Mesenteric fat pad (tissue), 1 donor: ENCODE results near the gene TMEM143. TPM values are rescaled to one million over a fixed set of nuclear protein-coding genes. Genes with fewer than 3 reads are reported as not detected.
A peak's percentile ranks its signal among the peaks of the same experiment; 100 is the strongest.

Experiments used
- DNase-seq: peaks from one replicate; pipeline ENCODE4 v3.0.0-alpha.2; 2020; ENCODE audit warnings: low spot score
- total RNA-seq: library from RNA; stranded (reverse); fragmentation: NEBNext Ultra II Directional; extraction: Animal tissue kit (Norgen Biotek cat#: 25700); gene quantifications from one replicate; pipeline ENCODE4 v1.2.1, GENCODE V29; 2021
- donor health status: DM: yes; HTN: yes; CAD: no.

The TMEM143 gene
- total RNA-seq, 1 donor from 2014 or later = 5.8 TPM

DNA sequence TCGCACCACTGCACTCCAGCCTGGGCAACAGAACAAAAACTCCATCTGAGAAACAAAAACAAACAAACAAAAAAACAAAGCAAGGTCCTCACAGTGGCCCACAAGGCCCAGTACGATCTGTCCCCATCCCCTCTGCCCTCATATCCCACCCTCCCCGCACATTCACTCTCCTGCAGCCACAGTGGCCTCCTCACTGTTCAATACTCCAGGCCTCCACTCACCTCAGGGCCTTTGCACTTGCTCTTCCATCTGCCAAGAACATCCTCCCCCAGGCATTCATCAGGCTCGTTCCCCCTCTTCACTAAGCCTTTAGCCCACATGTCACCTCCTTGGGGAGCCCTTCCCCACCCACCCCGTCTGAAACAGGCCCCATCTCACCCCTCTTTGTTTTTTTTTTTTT lies 4.6 kb downstream of the TMEM143 start:
- DNase-seq = no peak

DNA sequence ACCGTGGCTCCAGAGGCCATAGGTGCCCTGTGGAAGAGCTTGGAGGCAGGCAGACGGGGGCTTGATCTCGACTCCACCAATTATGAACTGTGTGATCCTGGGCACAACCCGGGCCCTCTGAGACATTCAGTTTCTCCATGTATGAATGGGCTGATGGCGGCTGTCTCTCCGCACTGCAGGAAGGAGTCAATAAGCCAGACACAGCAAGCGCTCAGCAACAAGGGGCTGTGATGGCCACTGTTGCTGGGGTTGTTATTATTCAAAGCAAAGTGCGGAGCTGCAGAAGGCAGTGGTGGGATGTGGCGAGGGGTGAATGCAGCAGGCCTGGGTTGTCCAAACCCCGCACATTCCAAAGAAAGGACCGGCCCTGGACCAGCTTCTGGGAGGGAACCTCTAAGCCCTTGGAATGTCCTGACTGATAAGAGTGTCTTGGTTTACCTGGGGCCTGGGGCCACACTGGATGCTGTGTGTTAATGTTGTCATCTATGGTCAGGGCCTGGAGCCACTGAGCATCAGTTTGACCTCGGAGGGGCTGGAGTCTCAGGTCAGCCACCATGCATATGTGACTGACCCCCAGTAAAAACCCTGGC lies 8.3 kb downstream of the TMEM143 start:
- no peak for DNase-seq

- no peak for DNase-seq
These were observed 9.3 kb downstream of the TMEM143 start for GRCh38 chr19:48354332-48354992.

- DNase-seq = no peak
These were observed 10.1 kb downstream of the TMEM143 start for GRCh38 chr19:48353677-48354076.

- no peak for DNase-seq
These were observed 12.4 kb downstream of the TMEM143 start for GRCh38 chr19:48351341-48351752.

DNA sequence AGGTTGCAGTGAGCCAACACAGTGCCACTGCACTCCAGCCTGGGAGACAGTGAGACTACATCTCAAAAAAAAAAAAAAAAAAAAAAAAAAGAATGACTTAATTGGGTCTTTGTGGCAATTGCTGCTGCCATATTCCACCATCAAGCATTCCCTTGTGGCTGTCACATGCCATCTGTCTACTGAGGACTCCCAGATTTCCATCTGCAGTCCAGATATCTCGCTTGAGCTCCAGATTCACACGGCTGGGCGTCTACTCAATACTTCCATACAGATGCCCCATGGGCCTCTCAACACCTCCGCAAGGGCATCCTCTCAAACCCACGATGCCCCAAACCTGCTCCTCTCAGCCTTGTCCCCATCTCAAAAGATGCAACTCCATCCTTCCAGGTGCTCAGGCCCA lies 12.9 kb downstream of the TMEM143 start:
- no peak for DNase-seq

DNA sequence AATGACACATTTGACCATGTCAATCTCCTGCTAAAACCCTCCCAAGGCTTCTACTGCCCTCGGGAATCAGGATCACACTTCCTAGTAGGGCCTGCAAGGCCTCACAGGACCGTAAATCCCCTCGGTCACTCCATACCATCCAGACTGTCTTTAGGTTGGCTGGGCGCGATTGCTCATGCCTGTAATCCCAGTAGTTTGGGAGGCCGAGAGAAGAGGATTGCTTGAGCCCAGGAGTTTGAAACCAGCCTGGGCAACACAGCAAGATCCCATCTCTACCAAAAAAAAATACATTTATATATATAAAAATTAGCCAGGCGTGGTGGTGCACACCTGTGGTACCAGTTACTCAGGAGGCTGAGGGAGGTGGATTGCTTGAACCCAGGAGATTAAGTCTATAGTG lies 15.0 kb downstream of the TMEM143 start:
- no peak for DNase-seq

DNA sequence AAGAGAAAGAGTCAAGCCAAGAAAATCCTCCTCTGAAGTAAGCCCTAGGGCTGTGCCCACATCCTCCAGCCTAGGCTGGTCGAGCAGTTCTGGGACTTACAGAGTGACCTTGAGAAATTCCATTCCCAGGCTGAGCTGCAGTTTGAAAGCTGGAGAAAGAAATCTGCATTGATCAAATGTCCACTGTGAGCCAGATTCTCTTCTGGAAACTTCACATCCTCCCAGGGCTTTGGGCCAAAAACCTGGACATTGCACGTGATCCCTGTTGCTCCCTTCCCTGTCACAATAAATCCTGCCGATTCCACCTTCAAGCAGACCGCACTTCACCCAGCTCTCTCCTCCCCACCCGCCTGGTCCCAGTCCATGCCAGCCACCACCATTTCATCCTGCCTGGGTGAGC lies 15.7 kb downstream of the TMEM143 start:
- no peak for DNase-seq

- no peak for DNase-seq
These were observed 17.5 kb downstream of the TMEM143 start for GRCh38 chr19:48346191-48346590.

- DNase-seq = no peak
These were observed 18.8 kb downstream of the TMEM143 start for GRCh38 chr19:48344892-48345291.

GRCh38 chr19:48342841-48343540 lies 20.7 kb downstream of the TMEM143 start:
- no peak for DNase-seq

GRCh38 chr19:48342414-48342738 lies 21.4 kb downstream of the TMEM143 start:
- no peak for DNase-seq

DNA sequence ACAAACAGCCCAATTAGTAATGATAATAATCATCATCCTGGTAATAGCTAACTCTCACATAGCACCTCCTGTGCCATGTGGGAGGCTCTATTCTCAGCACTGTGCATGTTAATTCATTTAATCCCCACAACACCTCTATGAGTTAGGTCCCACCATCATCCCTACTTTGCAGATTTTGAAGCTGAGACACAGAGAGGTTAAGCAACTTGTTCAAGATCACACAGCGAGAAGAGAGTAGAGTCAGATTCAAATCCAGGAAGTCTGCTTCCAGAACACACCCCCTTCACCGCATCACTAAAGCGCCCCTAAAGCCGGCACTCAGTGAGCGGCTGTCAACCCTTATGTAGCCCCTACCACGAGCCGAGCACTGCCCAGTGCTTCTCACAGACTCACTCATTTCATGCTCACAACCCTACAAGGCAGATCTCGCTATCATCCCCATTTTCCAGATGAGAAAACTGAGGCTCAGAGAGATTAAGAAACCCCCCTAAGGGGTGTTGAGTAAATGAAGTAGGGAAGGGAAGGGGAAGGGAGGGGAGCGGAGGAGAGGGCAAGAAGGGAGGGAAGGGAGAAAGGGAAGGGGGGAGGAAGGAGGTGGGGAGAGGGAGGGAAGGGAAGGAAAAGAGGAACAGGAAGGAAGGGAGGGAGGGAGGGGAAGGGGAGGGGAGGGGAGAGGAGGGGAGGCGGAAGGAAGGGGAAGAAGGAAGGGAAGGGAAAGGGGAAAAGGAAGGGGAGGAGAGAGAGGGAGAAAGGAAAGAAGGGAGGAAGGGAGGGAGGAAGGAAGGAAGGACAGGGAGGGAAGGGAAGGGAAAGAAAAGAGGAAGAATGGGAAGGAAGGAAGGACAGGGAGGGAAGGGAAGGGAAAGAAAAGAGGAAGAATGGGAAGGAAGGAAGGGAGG lies 22.0 kb downstream of the TMEM143 start:
- no peak for DNase-seq

GRCh38 chr19:48340995-48341394 lies 22.7 kb downstream of the TMEM143 start:
- DNase-seq = no peak

DNA sequence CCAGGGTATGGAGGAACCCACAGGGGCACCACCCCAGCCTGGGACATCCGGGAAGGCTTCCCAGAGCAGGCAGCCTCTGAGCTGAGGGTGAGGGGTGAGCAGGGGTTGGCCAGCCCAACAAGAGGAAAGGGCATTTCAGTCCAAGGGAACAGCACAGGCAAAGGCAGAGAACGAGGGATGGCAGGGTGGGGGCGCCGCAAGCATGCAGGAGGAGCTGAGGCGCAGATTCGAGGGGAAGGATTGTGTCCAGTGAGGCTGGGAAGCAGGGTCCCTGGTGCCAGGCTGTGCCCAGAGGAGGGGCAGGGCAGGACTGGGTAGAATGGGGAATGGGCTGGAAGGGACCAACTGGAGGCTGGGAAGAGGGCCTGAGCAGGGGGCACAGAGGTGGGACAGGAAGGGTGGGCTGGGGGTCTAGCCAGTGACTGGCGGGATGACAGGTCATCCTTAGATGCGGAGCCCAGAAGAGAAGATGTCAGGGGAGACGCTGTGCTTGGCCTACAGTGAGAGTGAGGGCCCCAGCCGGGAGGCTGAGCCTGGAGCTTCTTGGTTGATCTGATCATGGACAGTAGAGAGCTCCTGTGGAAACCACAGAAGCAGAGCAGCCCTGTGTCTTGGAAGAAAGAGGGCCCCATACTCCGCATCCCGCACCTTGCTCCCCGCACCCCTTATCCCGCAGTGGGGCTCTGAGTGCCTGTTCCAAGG lies 24.8 kb downstream of the TMEM143 start:
- no peak for DNase-seq

DNA sequence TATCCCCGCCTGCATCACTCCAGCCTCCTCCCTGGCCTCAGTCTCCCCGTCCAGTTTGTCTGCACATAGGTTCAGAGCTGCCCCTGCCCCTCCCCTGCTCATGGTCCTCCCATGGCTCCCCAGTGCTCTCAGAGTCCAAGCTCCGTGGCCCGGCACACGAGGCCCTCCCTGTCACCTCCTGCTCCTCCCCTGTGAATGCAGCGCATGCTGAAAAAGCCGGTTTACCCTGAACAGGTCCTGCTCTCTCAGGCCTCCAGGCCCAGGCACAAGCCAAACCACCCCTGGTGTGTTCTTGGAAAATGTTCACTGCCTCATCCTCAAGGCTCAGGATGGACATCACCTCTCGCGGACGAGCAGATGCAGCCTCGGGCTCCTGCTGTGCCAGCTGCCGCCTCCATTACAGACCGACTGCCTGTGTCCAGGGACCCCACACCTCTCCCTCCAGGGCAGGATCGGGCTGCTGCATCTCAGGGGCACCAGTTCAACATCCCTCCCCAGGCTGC lies 25.4 kb downstream of the TMEM143 start:
- DNase-seq = no peak

DNA sequence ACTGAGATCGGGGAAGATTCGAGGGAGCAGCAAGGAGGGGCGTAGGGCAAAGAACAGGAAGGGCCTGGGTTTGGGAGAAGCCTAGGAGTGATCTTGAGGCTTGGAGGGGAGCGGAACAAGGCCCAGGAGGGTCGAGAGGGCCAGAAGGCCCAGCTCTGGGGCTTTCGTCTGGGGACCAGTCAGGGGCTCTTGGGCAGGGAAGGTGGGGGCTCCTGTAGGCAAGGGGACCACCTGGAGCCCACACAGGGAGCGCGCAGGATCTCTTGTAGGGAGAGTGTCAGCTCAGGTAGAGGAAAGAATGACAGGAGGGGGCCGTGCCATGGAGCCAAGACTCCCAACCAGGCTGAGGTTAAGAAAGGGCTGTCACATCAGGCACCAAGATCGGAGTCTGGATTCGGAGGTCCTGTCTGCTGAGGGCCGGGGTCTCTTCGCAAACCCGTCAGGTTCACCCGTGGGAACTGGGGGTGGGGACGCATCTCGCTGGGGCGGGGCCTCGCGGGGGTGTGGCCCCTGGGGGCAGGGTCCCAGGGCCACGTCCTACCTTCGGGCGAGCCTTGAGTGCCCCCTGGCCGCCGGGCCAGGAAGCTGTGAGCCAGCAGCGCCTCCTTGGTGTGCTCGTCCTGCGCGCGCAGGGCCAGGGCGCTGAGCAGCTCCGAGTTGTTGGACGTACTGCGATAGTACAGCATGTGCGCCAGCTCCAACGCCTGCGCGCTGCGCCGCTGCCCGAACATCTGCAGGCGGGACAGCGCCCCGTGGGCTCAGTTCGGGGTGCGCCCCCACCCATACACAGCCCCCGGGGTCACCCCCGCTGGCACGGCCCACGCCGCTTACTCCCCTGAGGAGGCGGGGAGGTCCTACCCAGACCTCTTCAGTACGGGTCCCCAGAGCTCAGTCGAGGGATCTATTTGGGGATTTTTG lies 30.0 kb downstream of the TMEM143 start:
- DNase-seq = peak; percentile 96

GRCh38 chr19:48332662-48333466 lies 30.9 kb downstream of the TMEM143 start:
- no peak for DNase-seq

GRCh38 chr19:48332351-48332661 lies 31.4 kb downstream of the TMEM143 start:
- DNase-seq = no peak
